Activated gamma-delta T cell treated with anti-CD3 and anti-CD28 coated beads, Interleukin-2, amount 50 U/mL, for 16 hours (primary cell): Measurements from ENCODE around the gene TRIM46.
"Not testable (repeated sequence)": the region's sequence is repeated elsewhere in the genome, so short reads cannot be mapped to it uniquely, and the experiment has no call there.

ENCODE experiments used
- DNase-seq: peaks from one replicate; pipeline ENCODE4 v3.0.0-alpha.2; 2020; ENCODE audit warnings: low read depth

Gene TRIM46

GRCh38 chr1:155232001-155232978 lies 58.6 kb downstream of the TRIM46 start:
- DNase-seq = not testable (repeated sequence)

- not testable (repeated sequence) for DNase-seq
Measured at GRCh38 chr1:155233502-155233901, 59.9 kb downstream of the TRIM46 start.
